Stomach smooth muscle (tissue), 2 donors: ENCODE data around the gene PEAK3.
A peak's percentile ranks its signal among the peaks of the same experiment; 100 is the strongest.
"Not testable (repeated sequence)": the region's sequence is repeated elsewhere in the genome, so short reads cannot be mapped to it uniquely, and the experiment has no call there.

Experiments
- H3K27ac ChIP-seq: one replicate; pipeline ENCODE4 v1.7.0; 2013; ENCODE audit warnings: mild to moderate bottlenecking, low read length, inconsistent platforms
- H3K27me3 ChIP-seq, 2 donors: one replicate each; pipeline ENCODE4 v1.7.0; 2013; ENCODE audit warnings: low read length in 2 of 2; ENCODE audit not compliant: insufficient read depth in 2 of 2, control insufficient read depth in 1 of 2
- H3K36me3 ChIP-seq, 2 donors: one replicate each; pipeline ENCODE4 v1.7.0; 2013; ENCODE audit warnings: low read length in 2 of 2; ENCODE audit not compliant: control insufficient read depth in 2 of 2, insufficient read depth in 2 of 2
- H3K4me1 ChIP-seq: one replicate; pipeline ENCODE4 v1.7.0; 2013; ENCODE audit warnings: low read length; ENCODE audit not compliant: control insufficient read depth, insufficient read depth
- H3K4me3 ChIP-seq, 2 donors: one replicate each; pipeline ENCODE4 v1.7.0; 2013; ENCODE audit warnings: low read length in 2 of 2
- H3K9ac ChIP-seq, 2 donors: one replicate each; pipeline ENCODE4 v1.7.0; 2013; ENCODE audit warnings: low read length in 2 of 2, mild to moderate bottlenecking in 1 of 2
- H3K9me3 ChIP-seq, 2 donors: one replicate each; pipeline ENCODE4 v1.7.0; 2013; ENCODE audit warnings: low read length in 2 of 2; ENCODE audit not compliant: control insufficient read depth in 2 of 2
- donor health status: healthy.
- donor health status: Pancreatic carcinoma.

PEAK3 gene

GRCh38 chr19:2288338-2288817, 6.4 kb upstream of the PEAK3 start:
- Histone ChIP-seq H3K4me3 (no peak overlapping the region), H3K9me3 (no peaks in the 10 kb centered on the region), H3K4me1 (peaks cover 21% of the 10 kb centered on the region), H3K9ac (no peak overlapping the region), H3K27me3 (peaks cover 24 to 37% of the 10 kb centered on the region in 2 donors), H3K36me3 (no peaks in the 10 kb centered on the region), H3K27ac (no peak overlapping the region)

DNA sequence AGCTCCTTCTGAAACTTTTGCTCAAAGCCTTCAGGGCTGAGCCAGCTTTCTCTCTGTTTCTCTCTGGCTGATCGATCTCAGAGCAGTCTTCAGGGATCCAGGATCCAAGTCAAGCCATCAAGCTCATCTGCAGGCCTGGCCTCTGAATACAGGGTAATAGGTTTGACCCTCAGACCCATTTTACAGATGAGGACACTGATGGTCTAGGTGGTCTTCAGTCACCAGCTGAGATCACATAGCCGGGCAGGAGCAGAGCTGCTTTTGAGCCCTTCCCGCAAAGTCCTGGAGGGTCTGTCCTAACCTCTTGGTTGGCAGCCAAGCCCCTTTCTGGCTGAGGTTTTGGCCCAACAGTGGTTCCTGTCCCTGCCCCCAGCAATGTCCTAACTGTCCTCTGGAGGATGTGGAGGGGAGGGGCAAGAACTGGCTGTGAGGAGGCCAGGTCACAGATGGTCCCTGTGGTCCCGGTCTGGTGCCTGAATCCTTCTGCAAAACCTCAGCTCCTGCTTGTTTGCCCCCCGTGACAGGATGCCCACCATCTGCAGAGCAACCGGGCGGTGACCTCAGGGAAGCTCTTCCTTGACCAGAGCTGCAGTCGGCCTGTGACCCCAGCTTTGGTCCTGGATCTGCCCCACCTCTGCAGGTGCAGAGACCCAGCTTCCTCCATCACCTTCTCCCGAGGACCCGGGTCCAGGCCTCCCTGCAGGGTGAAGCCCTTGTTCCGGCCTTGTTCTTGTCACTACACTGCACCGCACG, 5.8 kb upstream of the PEAK3 start:
- Histone ChIP-seq H3K4me1 (peaks cover 21% of the 10 kb centered on the region), H3K9me3 (no peaks in the 10 kb centered on the region), H3K27ac (no peak overlapping the region), H3K27me3 (peaks cover 23 to 37% of the 10 kb centered on the region in 2 donors), H3K36me3 (no peaks in the 10 kb centered on the region), H3K9ac (no peak overlapping the region), H3K4me3 (no peak overlapping the region)

DNA sequence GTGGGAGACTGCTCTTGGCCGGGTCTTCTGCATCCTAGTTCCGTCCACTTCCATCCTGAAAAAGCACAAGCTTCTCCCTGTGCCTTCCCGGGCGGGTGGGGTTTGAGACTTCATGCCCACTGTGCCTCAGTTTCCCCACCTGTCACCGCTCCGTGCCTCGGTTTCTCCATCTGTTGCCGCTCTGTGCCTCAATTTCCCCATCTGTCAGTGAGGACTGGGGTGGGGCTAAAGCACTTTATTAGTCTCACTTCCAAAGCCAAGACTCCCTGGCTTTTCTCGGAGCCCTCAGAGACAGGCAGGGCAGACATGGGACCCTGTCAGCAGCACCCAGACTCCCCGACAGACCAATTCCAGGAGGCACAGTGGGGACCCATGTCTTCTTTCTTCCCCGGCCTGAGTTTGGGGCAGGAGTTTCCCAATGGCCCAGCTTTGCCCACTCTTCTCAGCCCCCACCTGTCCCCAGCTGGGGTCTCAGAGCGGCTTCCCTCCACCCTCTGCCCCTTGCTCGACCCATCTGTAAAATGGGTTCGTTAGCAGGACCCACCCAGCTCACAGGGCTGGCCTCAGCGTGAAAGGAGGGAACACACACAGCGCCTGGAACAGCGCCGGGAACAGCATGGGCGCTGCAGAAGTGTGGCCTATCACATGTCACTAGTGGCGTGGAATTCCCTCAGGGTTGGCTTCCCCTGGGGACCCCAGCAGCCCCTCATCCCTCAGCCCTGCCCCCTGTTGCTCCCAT, 4.6 kb upstream of the PEAK3 start:
- Histone ChIP-seq H3K27ac (no peak overlapping the region), H3K27me3 (peaks cover 17 to 33% of the 10 kb centered on the region in 2 donors), H3K4me1 (peaks cover 30% of the 10 kb centered on the region), H3K4me3 (no peak overlapping the region), H3K9me3 (no peaks in the 10 kb centered on the region), H3K36me3 (no peaks in the 10 kb centered on the region), H3K9ac (no peak overlapping the region)

DNA sequence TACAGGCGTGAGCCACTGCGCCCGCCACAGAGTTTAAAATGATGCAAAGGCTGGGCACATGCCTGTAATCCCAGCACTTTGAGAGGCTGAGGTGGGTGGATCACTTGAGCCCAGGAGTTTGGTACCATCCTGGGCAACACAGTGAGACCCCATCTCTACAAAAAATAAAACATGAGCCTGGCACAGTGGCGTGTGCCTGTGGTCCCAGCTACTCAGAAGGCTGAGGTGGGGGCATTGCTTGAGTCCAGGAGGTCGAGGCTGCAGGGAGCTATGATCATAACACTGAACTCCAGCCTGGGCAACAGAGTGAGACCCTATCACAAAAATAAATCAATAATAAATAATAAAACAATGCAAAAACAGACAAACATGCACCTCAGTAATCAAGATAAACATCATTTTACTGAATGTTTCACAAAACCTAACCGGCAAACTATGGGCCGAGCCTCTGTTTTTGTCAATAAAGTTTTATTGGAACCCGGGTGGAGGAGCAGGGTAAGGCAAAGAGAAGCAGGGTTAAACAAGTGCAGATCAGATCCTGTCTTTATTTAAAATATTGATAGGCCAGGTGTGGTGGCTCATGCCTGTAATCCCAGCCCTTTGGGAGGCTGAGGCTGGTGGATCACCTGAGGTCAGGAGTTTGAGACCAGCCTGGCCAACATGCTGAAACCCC, 2.0 kb upstream of the PEAK3 start:
- Histone ChIP-seq H3K27me3 (peaks cover 5 to 7% of the 10 kb centered on the region in 2 donors), H3K27ac (no peak overlapping the region), H3K9ac (no peak overlapping the region), H3K4me1 (peaks cover 10% of the 10 kb centered on the region), H3K36me3 (no peaks in the 10 kb centered on the region), H3K9me3 (no peaks in the 10 kb centered on the region), H3K4me3 (no peak overlapping the region)

DNA sequence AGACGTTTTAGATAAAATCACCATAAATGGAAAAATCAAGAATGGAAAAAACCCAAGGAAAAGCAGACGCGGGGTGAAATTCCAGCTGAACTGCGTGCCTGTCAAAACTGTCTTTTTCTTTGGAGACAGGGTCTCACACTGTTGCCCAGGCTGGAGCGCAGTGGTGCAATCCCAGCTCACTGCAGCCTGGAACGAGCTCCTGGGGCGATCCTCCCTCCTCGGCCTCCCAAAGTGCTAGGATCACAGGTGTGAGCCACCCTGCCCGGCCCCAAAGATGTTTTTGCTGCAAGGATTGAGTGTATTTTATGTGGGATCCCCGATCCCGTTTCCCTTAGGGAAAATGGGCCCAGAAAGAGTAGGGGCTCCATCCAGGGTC, 875 bp upstream of the PEAK3 start:
- Histone ChIP-seq H3K4me1 (peaks cover 10% of the 10 kb centered on the region), H3K9me3 (no peaks in the 10 kb centered on the region), H3K27me3 (no peaks in the 10 kb centered on the region), H3K4me3 (no peak overlapping the region), H3K9ac (no peak overlapping the region), H3K36me3 (no peaks in the 10 kb centered on the region), H3K27ac (no peak overlapping the region)

GRCh38 chr19:2281265-2282061, 512 bp downstream of the PEAK3 start:
- H3K27ac ChIP-seq, H3K4me1 ChIP-seq, H3K27me3 ChIP-seq, H3K36me3 ChIP-seq, H3K9me3 ChIP-seq: not testable (repeated sequence)
- H3K4me3 ChIP-seq: peak overlapping the region in 1 of 2 donors; percentile 29
- H3K9ac ChIP-seq: peak overlapping the region in 1 of 2 donors; percentile 9

- no peak overlapping the region for H3K9ac ChIP-seq
- no peak overlapping the region for H3K27ac ChIP-seq
- no peaks in the 10 kb centered on the region for H3K36me3 ChIP-seq
- H3K4me3 ChIP-seq: no peak overlapping the region
- H3K4me1 ChIP-seq: peaks cover 17% of the 10 kb centered on the region
- H3K9me3 ChIP-seq: no peaks in the 10 kb centered on the region
- H3K27me3 ChIP-seq: no peaks in the 10 kb centered on the region
Observed at GRCh38 chr19:2280633-2281264, 1.2 kb downstream of the PEAK3 start.

GRCh38 chr19:2278459-2279158, 3.4 kb downstream of the PEAK3 start:
- Histone ChIP-seq H3K9ac (no peak overlapping the region), H3K36me3 (peaks cover 2 to 4% of the 10 kb centered on the region in 2 donors), H3K4me1 (peaks cover 35% of the 10 kb centered on the region), H3K9me3 (no peaks in the 10 kb centered on the region), H3K27ac (no peak overlapping the region), H3K27me3 (no peaks in the 10 kb centered on the region), H3K4me3 (no peak overlapping the region)

DNA sequence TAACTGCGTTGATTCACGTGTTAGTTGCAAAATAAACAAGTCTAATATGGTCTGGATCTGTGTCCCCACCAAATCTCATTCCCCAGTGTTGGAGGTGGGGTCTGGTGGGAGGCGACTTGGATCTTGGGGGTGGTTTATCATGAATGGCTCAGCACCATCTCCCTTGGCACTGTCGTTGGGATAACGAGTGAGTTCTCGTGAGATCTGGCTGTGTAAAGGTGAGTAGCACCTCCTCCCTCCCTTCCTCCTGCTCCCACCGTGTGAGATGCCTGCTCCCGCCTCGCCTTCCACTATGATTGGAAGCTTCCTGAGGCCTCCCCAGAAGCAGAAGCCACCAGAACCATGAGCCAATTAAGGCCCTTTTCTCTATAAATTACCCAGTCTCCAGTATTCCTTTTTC, 4.8 kb downstream of the PEAK3 start:
- peaks cover 8 to 9% of the 10 kb centered on the region in 2 donors for H3K36me3 ChIP-seq
- H3K9ac ChIP-seq: no peak overlapping the region
- no peaks in the 10 kb centered on the region for H3K9me3 ChIP-seq
- peaks cover 40% of the 10 kb centered on the region for H3K4me1 ChIP-seq
- no peaks in the 10 kb centered on the region for H3K27me3 ChIP-seq
- no peak overlapping the region for H3K27ac ChIP-seq
- H3K4me3 ChIP-seq: no peak overlapping the region
